GM18499 (cell line): ENCODE measurements around the gene TMEM126B.
"Not testable (repeated sequence)": the region's sequence is repeated elsewhere in the genome, so short reads cannot be mapped to it uniquely, and the experiment has no call there.

ENCODE experiments used
- ATAC-seq: cut with Tn5 transposase; IDR thresholded peaks from one replicate; pipeline ENCODE4 v1.9.1; 2021; ENCODE audit warnings: moderate number of reproducible peaks; ENCODE audit not compliant: insufficient read depth, unreplicated experiment

The TMEM126B gene

DNA sequence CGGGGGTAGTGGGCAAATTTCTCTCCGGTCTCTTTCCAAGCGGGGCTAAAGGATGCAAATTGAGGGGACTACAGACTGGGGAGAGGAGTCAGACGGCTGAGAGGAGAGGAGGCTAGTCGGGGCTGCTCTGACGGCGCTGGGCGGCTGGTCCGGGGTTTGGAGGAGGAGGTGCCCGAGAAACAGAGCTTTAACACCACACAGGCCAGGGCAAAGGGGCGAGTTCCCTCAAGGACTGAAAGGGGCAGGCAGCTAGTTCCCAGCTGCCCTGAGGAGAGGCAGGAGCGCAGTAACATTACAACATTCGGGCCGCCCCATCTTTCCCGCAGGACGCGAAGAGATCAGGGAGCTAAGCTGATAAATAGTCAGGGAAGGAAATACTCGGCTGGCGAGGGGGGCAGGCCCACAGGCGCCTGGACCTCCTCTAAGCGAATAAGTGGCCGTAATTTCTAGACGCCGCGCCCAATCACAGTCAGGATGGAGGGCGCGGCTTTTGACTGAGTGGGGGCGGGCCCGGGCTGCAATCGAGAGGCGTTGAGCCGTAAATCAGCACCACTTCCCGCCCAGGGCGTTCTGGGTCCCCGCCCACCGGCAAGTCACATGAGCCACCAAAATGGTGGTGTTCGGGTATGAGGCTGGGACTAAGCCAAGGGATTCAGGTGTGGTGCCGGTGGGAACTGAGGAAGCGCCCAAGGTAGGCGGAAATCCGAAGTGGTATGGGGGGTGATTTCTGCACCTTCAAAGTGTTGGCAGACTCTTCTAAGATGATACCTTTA is at the start of gene TMEM126B:
Gene TMEM126B, plus strand, starts transcription at position 596 of the 773 bp plus-strand sequence. Its CDS starts 15 bp downstream, at position 611.
- ATAC-seq: peak; percentile 95

DNA sequence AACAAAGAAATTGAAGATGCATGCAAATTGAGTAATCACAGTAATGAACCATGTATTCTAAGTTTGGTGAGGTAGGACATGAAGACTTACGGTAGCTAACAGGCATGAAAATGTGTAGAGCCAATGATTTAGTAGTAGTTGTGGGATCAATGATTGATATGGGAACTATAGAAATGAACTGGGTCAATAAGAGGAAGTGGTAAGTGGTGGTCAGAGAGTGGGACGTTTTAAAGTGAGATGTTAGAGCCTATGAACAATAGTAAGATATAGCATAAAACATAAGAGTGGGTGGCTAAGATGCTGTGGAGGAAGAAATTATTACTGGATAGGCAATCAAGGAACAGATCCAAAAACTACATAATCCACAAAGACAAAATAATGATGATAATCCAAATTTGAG is 46.3 kb upstream of the TMEM126B start:
- ATAC-seq: no peak

- ATAC-seq: no peak
These were observed 39.0 kb upstream of the TMEM126B start for GRCh38 chr11:85589373-85589772.

GRCh38 chr11:85590848-85591483 is 37.4 kb upstream of the TMEM126B start:
- no peak for ATAC-seq

DNA sequence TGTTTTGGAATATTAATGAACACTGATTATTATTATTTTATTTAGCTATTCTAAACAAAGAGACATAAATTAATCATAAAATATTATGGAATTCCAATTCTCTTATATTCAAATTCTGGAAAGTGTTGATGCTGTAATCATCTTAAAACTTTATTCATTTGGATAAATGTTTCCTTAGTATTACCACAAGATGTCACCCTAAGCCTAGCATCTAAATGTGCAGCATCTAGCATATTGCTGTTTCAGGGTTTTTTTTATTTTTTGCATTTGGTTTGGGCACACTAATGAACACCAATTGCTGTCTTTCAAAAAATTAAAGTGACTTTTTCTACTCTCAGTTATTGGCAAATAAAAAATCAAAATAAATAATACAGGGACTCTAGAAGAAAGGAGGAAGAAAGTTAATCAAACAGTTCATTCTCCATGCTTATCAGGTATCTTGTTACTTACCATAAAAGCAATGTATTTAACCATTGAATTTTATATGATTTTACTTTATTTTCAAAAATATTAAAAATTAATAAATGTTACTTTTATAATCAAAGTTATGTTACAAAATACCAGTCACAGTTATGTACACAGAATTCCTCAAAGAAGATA is 33.0 kb upstream of the TMEM126B start:
- ATAC-seq: peak; percentile 79

GRCh38 chr11:85596886-85597285 is 31.5 kb upstream of the TMEM126B start:
- ATAC-seq: no peak

DNA sequence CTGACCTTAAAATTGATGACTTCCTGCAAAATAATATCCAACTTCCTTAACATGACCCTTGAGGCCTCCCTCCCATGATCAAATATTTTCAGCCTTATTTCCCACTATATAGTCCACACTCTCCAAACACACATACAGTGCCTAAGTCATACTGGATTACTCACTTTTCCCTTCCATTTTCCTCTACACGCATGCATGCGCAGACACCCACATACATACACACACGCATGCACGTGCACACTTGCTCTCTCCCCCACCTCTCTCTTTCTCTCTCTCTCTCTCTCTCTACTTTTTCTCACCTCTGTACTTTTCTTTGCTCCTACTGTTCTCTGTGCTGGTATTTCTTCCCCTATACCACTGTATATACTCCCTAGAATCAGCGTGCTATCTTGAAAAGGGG is 29.3 kb upstream of the TMEM126B start:
- ATAC-seq: no peak

DNA sequence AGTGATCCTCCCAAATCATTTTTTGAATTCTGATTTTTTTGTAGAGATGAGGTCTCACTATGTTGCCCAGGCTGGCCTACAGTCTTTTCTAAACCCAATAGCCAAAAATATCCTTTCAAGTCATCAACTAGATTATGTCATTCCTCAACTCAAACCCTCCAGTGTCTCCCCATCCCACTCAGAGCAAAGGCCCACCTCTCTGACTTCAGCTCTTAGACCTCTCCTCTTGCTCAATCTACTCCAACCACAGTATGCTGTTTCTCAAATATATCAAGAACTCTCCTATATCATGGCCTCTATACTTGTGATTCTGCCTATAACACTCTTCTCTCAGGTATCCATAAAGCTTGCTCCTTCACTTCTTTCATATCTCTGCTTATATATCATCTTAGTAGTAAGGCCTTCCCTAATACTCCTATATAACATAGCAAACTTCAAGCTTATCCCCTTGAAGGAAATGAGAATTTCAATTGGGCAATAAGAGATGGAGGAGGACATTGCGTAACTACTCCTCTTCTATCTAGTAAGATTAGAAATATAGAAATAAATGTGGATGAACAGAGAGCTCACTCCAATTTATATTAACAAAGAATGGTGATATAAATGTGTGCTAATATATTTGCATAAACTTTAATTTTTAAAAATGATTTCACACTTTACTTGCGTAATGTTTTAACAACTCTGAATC is 25.7 kb upstream of the TMEM126B start:
- ATAC-seq: no peak

DNA sequence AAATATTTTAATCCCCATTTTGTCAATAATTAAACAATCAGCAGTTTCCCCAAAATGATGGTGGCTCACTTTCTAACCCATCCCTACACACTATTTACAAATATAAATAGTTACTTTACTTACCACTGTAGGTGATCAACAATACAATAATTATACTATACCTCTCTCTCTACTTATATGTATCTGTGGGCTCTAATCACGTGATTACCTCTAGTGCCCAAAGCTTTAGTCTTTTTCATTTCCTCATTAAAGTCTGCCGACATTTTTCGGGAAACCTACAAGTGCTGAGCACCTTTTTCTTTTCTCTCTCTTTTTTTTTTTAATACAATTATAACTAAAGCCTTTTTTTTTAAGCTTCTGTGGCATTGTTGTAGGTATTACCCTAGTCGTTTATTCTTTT is 25.2 kb upstream of the TMEM126B start:
- ATAC-seq: no peak

DNA sequence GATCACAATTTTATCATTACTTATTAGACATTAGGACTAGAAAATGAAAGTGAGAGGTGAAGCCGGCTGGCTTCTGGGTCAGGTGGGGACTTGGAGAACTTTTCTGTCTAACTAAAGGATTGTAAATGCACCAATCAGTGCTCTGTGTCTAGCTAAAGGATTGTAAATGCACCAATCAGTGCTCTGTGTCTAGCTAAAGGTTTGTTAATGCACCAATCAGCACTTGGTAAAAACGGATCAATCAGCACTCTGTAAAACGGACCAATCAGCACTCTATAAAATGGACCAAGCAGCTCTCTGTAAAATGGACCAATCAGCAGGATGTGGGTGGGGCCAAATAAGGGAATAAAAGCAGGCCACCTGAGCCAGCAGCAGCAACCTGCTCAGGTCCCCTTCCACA is 22.2 kb upstream of the TMEM126B start:
- not testable (repeated sequence) for ATAC-seq

GRCh38 chr11:85608621-85609020 is 19.8 kb upstream of the TMEM126B start:
- not testable (repeated sequence) for ATAC-seq

DNA sequence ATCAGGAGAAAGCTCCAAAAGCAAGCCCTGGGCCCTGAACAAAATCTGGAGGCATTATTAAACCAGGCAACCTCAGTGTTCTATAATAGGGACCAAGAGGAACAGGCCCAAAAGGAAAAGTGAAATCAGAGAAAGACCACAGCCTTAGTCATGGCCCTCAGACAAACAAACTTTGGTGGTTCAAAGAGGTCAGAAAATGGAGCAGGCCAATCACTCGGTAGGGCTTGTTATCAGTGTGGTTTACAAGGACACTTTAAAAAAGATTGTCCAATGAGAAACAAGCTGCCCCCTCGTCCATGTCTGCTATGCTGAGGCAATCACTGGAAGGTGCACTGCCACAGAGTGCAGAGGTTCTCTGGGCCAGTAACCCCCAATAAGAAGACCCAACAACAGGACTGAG is 19.1 kb upstream of the TMEM126B start:
- not testable (repeated sequence) for ATAC-seq

GRCh38 chr11:85611643-85612042 is 16.8 kb upstream of the TMEM126B start:
- ATAC-seq: not testable (repeated sequence)

DNA sequence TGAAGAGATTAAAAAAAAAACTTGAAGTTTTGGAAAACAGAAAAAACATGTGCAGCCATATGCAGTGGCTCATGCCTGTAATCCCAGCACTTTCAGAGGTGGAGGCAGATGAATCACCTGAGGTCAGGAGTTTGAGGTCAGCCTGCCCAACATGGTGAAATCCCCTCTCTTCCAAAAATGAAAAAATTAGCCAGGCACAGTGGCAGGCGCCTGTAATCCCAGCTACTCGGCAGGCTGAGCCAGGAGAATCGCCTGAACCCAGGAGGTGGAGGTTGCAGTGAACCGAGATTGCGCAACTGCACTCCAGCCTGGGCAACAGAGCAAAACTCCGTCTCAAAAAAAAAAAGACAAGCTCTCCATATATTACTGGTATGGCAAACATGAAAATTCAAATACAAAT is 8.9 kb upstream of the TMEM126B start:
- no peak for ATAC-seq

GRCh38 chr11:85620256-85620655 is 8.1 kb upstream of the TMEM126B start:
- no peak for ATAC-seq

- no peak for ATAC-seq
These were observed 1.9 kb upstream of the TMEM126B start for GRCh38 chr11:85626496-85626895.

GRCh38 chr11:85627332-85627997 is 928 bp upstream of the TMEM126B start, which contains the start of gene DLG2:
DLG2 (minus strand) TSS chr11:85627344.
- no peak for ATAC-seq

- ATAC-seq: peak; percentile 5
These were observed 463 bp downstream of the TMEM126B start for GRCh38 chr11:85628771-85629341.

DNA sequence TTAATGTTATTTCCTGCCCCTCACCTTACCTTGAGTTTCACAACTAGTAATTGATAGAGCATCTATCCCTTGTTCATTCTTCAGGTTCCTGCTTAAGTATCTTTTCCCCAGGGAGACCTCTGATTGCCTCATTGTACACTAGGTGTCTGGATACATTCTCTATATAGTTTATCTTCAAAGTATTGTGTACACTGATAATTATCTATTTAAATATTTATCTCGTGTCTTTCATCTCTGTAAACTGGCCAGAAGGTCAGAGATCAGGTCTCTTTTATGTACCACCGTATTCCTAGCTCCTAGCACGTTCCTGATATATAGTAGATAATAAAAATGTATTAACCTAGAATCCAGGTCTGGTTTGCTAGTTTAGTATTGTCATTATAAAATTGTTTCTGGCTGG is 6.4 kb downstream of the TMEM126B start:
- ATAC-seq: no peak

GRCh38 chr11:85643191-85643614 is 14.8 kb downstream of the TMEM126B start:
- ATAC-seq: no peak
